Astrocyte of the cerebellum (primary cell): ENCODE data around the gene TNFRSF11A.

ENCODE experiments used
- DNase-seq: peaks from one replicate; pipeline ENCODE4 v3.0.0-alpha.2; 2011; ENCODE audit warnings: low read depth
- H3K4me3 ChIP-seq: 2 replicates; pipeline ENCODE4 v1.5.1; 2011; ENCODE audit warnings: mild to moderate bottlenecking, low read depth, low read length, moderate library complexity
- CTCF ChIP-seq: IDR thresholded peaks from 2 replicates; pipeline ENCODE4 v1.5.1; 2012; ENCODE audit warnings: low read length, low read depth, moderate library complexity, mild to moderate bottlenecking; ENCODE audit errors: missing control alignments
- in situ Hi-C: cut with HindIII; loops from 2 replicates; pipeline ENCODE4 v1.10.0; 2017; ENCODE audit warnings: low sequenced_read_pairs

Gene TNFRSF11A

GRCh38 chr18:62340996-62341395 is 15.9 kb downstream of the TNFRSF11A start:
- in situ Hi-C loops, result no loop called here
- H3K4me3 ChIP-seq, result no peak overlapping the region
- no peak for TF ChIP-seq CTCF
- DNase-seq, result no peak

GRCh38 chr18:62341473-62341872 is 16.4 kb downstream of the TNFRSF11A start:
- TF ChIP-seq CTCF, result no peak
- in situ Hi-C loops, result no loop called here
- no peak for DNase-seq
- H3K4me3 ChIP-seq, result no peak overlapping the region

- in situ Hi-C loops, result no loop called here
- DNase-seq, result no peak
- H3K4me3 ChIP-seq, result no peak overlapping the region
- TF ChIP-seq CTCF, result no peak
These were observed 17.8 kb downstream of the TNFRSF11A start for GRCh38 chr18:62342884-62343283.

- TF ChIP-seq CTCF, result no peak
- in situ Hi-C loops, result no loop called here
- DNase-seq, result no peak
- no peak overlapping the region for H3K4me3 ChIP-seq
These were observed 18.2 kb downstream of the TNFRSF11A start for GRCh38 chr18:62343316-62343715.

- TF ChIP-seq CTCF, result no peak
- DNase-seq, result no peak
- in situ Hi-C loops, result no loop called here
- no peak overlapping the region for H3K4me3 ChIP-seq
These were observed 20.8 kb downstream of the TNFRSF11A start for GRCh38 chr18:62345909-62346308.

GRCh38 chr18:62346333-62347088 is 21.4 kb downstream of the TNFRSF11A start:
- no peak overlapping the region for H3K4me3 ChIP-seq
- DNase-seq, result no peak
- no peak for TF ChIP-seq CTCF
- in situ Hi-C loops, result no loop called here
